ENCODE measurements around the gene COL10A1.

COL10A1 gene

GRCh38 chr6:116078945-116079344 lies 47.0 kb downstream of the COL10A1 start:
- no CpG with 5 or more reads among the region's 3 CpGs for WGBS, 2 donors (ENCODE audit: extremely low coverage in 2 of 2, insufficient read length in 2 of 2, insufficient replicate concordance in 1 of 2)
- no peak for DNase-seq (ENCODE audit: low spot score)

GRCh38 chr6:116078522-116078921 lies 47.4 kb downstream of the COL10A1 start:
- Histone ChIP-seq H2AFZ (ENCODE audit: low read length) (no peak overlapping the region), H2AK5ac (ENCODE audit: low read depth, low read length) (no peak overlapping the region), H3K9me3 (replicated peaks in 1 of 2; ENCODE audit: control insufficient read depth in 2 of 2, insufficient read depth in 1 of 2, low read depth in 1 of 2, low read length in 2 of 2) (no peaks in the 10 kb centered on the region), H4K91ac (ENCODE audit: low read depth, low read length, poor library complexity) (no peak overlapping the region), H3K14ac (ENCODE audit: low read length) (no peak overlapping the region), H3K9ac (ENCODE audit: low read depth, low read length, poor library complexity) (no peak overlapping the region), H3K27ac (replicated peaks; ENCODE audit: low read length) (no peak overlapping the region), H3K27me3 (ENCODE audit: control insufficient read depth in 3 of 3, insufficient read depth in 3 of 3, low read depth in 1 of 3, low read length in 3 of 3) (no peaks in the 10 kb centered on the region), H4K8ac (ENCODE audit: low read depth, low read length) (no peak overlapping the region), H3K18ac (ENCODE audit: low read length) (no peak overlapping the region), H2BK12ac (ENCODE audit: low read length) (no peak overlapping the region), H2BK5ac (ENCODE audit: low read length) (no peak overlapping the region), H2BK15ac (ENCODE audit: low read length) (no peak overlapping the region), H3K4me2 (ENCODE audit: insufficient read depth, low read length, poor library complexity, severe bottlenecking) (no peak overlapping the region), H3K36me3 (replicated peaks in 1 of 2; ENCODE audit: control insufficient read depth in 2 of 2, insufficient read depth in 2 of 2, low read length in 2 of 2) (no peaks in the 10 kb centered on the region), H3K4me3 (ENCODE audit: low read length in 2 of 2) (no peak overlapping the region), H3K4me1 (ENCODE audit: control insufficient read depth in 2 of 2, insufficient read depth in 1 of 2, low read depth in 1 of 2, low read length in 2 of 2) (no peaks in the 10 kb centered on the region), H3K4ac (ENCODE audit: low read length) (no peak overlapping the region), H3K23ac (ENCODE audit: low read depth, low read length, poor library complexity) (no peak overlapping the region), H2BK120ac (ENCODE audit: low read depth, low read length) (no peak overlapping the region), H3K79me1 (ENCODE audit: low read depth, low read length) (no peaks in the 10 kb centered on the region)
- WGBS, 2 donors (ENCODE audit: extremely low coverage in 2 of 2, insufficient read length in 2 of 2, insufficient replicate concordance in 1 of 2) = no CpG with 5 or more reads among the region's 3 CpGs
- no peak for DNase-seq (ENCODE audit: low spot score)

More at GRCh38 chr6:116078945-116079344, 47.0 kb downstream of the COL10A1 start:
- Histone ChIP-seq H2BK5ac (ENCODE audit: low read length) (no peak overlapping the region), H3K9ac (ENCODE audit: low read depth, low read length, poor library complexity) (no peak overlapping the region), H4K91ac (ENCODE audit: low read depth, low read length, poor library complexity) (no peak overlapping the region), H3K18ac (ENCODE audit: low read length) (no peak overlapping the region), H2AFZ (ENCODE audit: low read length) (no peak overlapping the region), H3K27ac (replicated peaks; ENCODE audit: low read length) (no peak overlapping the region), H2BK12ac (ENCODE audit: low read length) (no peak overlapping the region), H3K23ac (ENCODE audit: low read depth, low read length, poor library complexity) (no peak overlapping the region), H3K4ac (ENCODE audit: low read length) (no peak overlapping the region), H3K36me3 (replicated peaks in 1 of 2; ENCODE audit: control insufficient read depth in 2 of 2, insufficient read depth in 2 of 2, low read length in 2 of 2) (no peaks in the 10 kb centered on the region), H3K4me3 (ENCODE audit: low read length in 2 of 2) (no peak overlapping the region), H3K27me3 (ENCODE audit: control insufficient read depth in 3 of 3, insufficient read depth in 3 of 3, low read depth in 1 of 3, low read length in 3 of 3) (no peaks in the 10 kb centered on the region), H2BK120ac (ENCODE audit: low read depth, low read length) (no peak overlapping the region), H2AK5ac (ENCODE audit: low read depth, low read length) (no peak overlapping the region), H2BK15ac (ENCODE audit: low read length) (no peak overlapping the region), H3K14ac (ENCODE audit: low read length) (no peak overlapping the region), H3K9me3 (replicated peaks in 1 of 2; ENCODE audit: control insufficient read depth in 2 of 2, insufficient read depth in 1 of 2, low read depth in 1 of 2, low read length in 2 of 2) (no peaks in the 10 kb centered on the region), H3K4me1 (ENCODE audit: control insufficient read depth in 2 of 2, insufficient read depth in 1 of 2, low read depth in 1 of 2, low read length in 2 of 2) (no peaks in the 10 kb centered on the region), H3K79me1 (ENCODE audit: low read depth, low read length) (no peaks in the 10 kb centered on the region), H4K8ac (ENCODE audit: low read depth, low read length) (no peak overlapping the region), H3K4me2 (ENCODE audit: insufficient read depth, low read length, poor library complexity, severe bottlenecking) (no peak overlapping the region)

GRCh38 chr6:116074732-116075390 lies 51.1 kb downstream of the COL10A1 start:
- Histone ChIP-seq H3K23ac (ENCODE audit: low read depth, low read length, poor library complexity) (no peak overlapping the region), H3K27me3 (ENCODE audit: control insufficient read depth in 3 of 3, insufficient read depth in 3 of 3, low read depth in 1 of 3, low read length in 3 of 3) (peaks cover 0 to 4% (median 0%) of the 10 kb centered on the region in 3 experiments), H3K9me3 (replicated peaks in 1 of 2; ENCODE audit: control insufficient read depth in 2 of 2, insufficient read depth in 1 of 2, low read depth in 1 of 2, low read length in 2 of 2) (no peaks in the 10 kb centered on the region), H3K4ac (ENCODE audit: low read length) (no peak overlapping the region), H2AK5ac (ENCODE audit: low read depth, low read length) (no peak overlapping the region), H3K79me1 (ENCODE audit: low read depth, low read length) (no peaks in the 10 kb centered on the region), H3K9ac (ENCODE audit: low read depth, low read length, poor library complexity) (no peak overlapping the region), H3K14ac (ENCODE audit: low read length) (no peak overlapping the region), H2BK5ac (ENCODE audit: low read length) (no peak overlapping the region), H4K91ac (ENCODE audit: low read depth, low read length, poor library complexity) (no peak overlapping the region), H3K36me3 (replicated peaks in 1 of 2; ENCODE audit: control insufficient read depth in 2 of 2, insufficient read depth in 2 of 2, low read length in 2 of 2) (no peaks in the 10 kb centered on the region), H2BK12ac (ENCODE audit: low read length) (no peak overlapping the region), H3K4me2 (ENCODE audit: insufficient read depth, low read length, poor library complexity, severe bottlenecking) (no peak overlapping the region), H3K4me3 (ENCODE audit: low read length in 2 of 2) (no peak overlapping the region), H3K27ac (replicated peaks; ENCODE audit: low read length) (no peak overlapping the region), H3K4me1 (ENCODE audit: control insufficient read depth in 2 of 2, insufficient read depth in 1 of 2, low read depth in 1 of 2, low read length in 2 of 2) (no peaks in the 10 kb centered on the region), H2AFZ (ENCODE audit: low read length) (no peak overlapping the region), H3K18ac (ENCODE audit: low read length) (no peak overlapping the region), H4K8ac (ENCODE audit: low read depth, low read length) (no peak overlapping the region), H2BK120ac (ENCODE audit: low read depth, low read length) (no peak overlapping the region), H2BK15ac (ENCODE audit: low read length) (no peak overlapping the region)
- DNase-seq (ENCODE audit: low spot score) = no peak
- no CpG with 5 or more reads among the region's 2 CpGs for WGBS, 2 donors (ENCODE audit: extremely low coverage in 2 of 2, insufficient read length in 2 of 2, insufficient replicate concordance in 1 of 2)

GRCh38 chr6:116073765-116074440 lies 52.0 kb downstream of the COL10A1 start:
- no CpG with 5 or more reads among the region's 2 CpGs for WGBS, 2 donors (ENCODE audit: extremely low coverage in 2 of 2, insufficient read length in 2 of 2, insufficient replicate concordance in 1 of 2)
- no peak overlapping the region for H2AK5ac ChIP-seq (ENCODE audit: low read depth, low read length)
- no peak overlapping the region for H3K27ac ChIP-seq (replicated peaks; ENCODE audit: low read length)
- no peak overlapping the region for H3K18ac ChIP-seq (ENCODE audit: low read length)
- peaks cover 0 to 4% (median 0%) of the 10 kb centered on the region in 3 experiments for H3K27me3 ChIP-seq (ENCODE audit: control insufficient read depth in 3 of 3, insufficient read depth in 3 of 3, low read depth in 1 of 3, low read length in 3 of 3)
- no peak overlapping the region for H3K23ac ChIP-seq (ENCODE audit: low read depth, low read length, poor library complexity)
- no peak overlapping the region for H4K8ac ChIP-seq (ENCODE audit: low read depth, low read length)
- no peak for DNase-seq (ENCODE audit: low spot score)
- H2BK5ac ChIP-seq (ENCODE audit: low read length) = no peak overlapping the region
- no peaks in the 10 kb centered on the region for H3K79me1 ChIP-seq (ENCODE audit: low read depth, low read length)
- H3K36me3 ChIP-seq (replicated peaks in 1 of 2; ENCODE audit: control insufficient read depth in 2 of 2, insufficient read depth in 2 of 2, low read length in 2 of 2) = no peaks in the 10 kb centered on the region
- no peaks in the 10 kb centered on the region for H3K9me3 ChIP-seq (replicated peaks in 1 of 2; ENCODE audit: control insufficient read depth in 2 of 2, insufficient read depth in 1 of 2, low read depth in 1 of 2, low read length in 2 of 2)
- no peak overlapping the region for H3K4me2 ChIP-seq (ENCODE audit: insufficient read depth, low read length, poor library complexity, severe bottlenecking)
- H2AFZ ChIP-seq (ENCODE audit: low read length) = no peak overlapping the region
- H3K4ac ChIP-seq (ENCODE audit: low read length) = no peak overlapping the region
- no peak overlapping the region for H4K91ac ChIP-seq (ENCODE audit: low read depth, low read length, poor library complexity)
- H2BK120ac ChIP-seq (ENCODE audit: low read depth, low read length) = no peak overlapping the region
- no peak overlapping the region for H3K9ac ChIP-seq (ENCODE audit: low read depth, low read length, poor library complexity)
- no peak overlapping the region for H2BK15ac ChIP-seq (ENCODE audit: low read length)
- no peaks in the 10 kb centered on the region for H3K4me1 ChIP-seq (ENCODE audit: control insufficient read depth in 2 of 2, insufficient read depth in 1 of 2, low read depth in 1 of 2, low read length in 2 of 2)
- H2BK12ac ChIP-seq (ENCODE audit: low read length) = no peak overlapping the region
- no peak overlapping the region for H3K4me3 ChIP-seq (ENCODE audit: low read length in 2 of 2)
- no peak overlapping the region for H3K14ac ChIP-seq (ENCODE audit: low read length)

Measured in neuronal stem cell (in vitro differentiated cells).